ENCODE data around the gene ANTXR1.

Gene ANTXR1

GRCh38 chr2:69036926-69037325 lies 23.9 kb downstream of the ANTXR1 start:
- no peak for DNase-seq

- DNase-seq, result no peak
These were observed 28.2 kb downstream of the ANTXR1 start for GRCh38 chr2:69041214-69041613.

GRCh38 chr2:69043736-69044400 lies 30.9 kb downstream of the ANTXR1 start:
- DNase-seq, result no peak

- DNase-seq, result no peak
These were observed 33.3 kb downstream of the ANTXR1 start for GRCh38 chr2:69046221-69046662.

GRCh38 chr2:69047625-69048145 lies 34.7 kb downstream of the ANTXR1 start:
- no peak for DNase-seq

GRCh38 chr2:69050802-69051201 lies 37.8 kb downstream of the ANTXR1 start:
- DNase-seq, result no peak

GRCh38 chr2:69053416-69053965 lies 40.5 kb downstream of the ANTXR1 start:
- no peak for DNase-seq

GRCh38 chr2:69054431-69054830 lies 41.5 kb downstream of the ANTXR1 start:
- DNase-seq, result no peak

- DNase-seq, result no peak
These were observed 42.9 kb downstream of the ANTXR1 start for GRCh38 chr2:69055688-69056470.

- no peak for DNase-seq
These were observed 44.7 kb downstream of the ANTXR1 start for GRCh38 chr2:69057660-69058059.

- no peak for DNase-seq
These were observed 46.8 kb downstream of the ANTXR1 start for GRCh38 chr2:69059731-69060290.

GRCh38 chr2:69060938-69061501 lies 48.0 kb downstream of the ANTXR1 start:
- no peak for DNase-seq

- DNase-seq, result no peak
These were observed 48.5 kb downstream of the ANTXR1 start for GRCh38 chr2:69061525-69061924.

GRCh38 chr2:69062307-69062962 lies 49.5 kb downstream of the ANTXR1 start:
- DNase-seq, result no peak

GRCh38 chr2:69065735-69066336 lies 52.9 kb downstream of the ANTXR1 start:
- no peak for DNase-seq

GRCh38 chr2:69067026-69067630 lies 54.1 kb downstream of the ANTXR1 start:
- DNase-seq, result no peak

GRCh38 chr2:69067866-69068265 lies 54.9 kb downstream of the ANTXR1 start:
- DNase-seq, result no peak

GRCh38 chr2:69070969-69071368 lies 58.0 kb downstream of the ANTXR1 start:
- DNase-seq, result no peak

GRCh38 chr2:69073928-69074570 lies 61.1 kb downstream of the ANTXR1 start:
- no peak for DNase-seq

GRCh38 chr2:69074918-69075317 lies 61.9 kb downstream of the ANTXR1 start:
- no peak for DNase-seq

GRCh38 chr2:69075486-69075885 lies 62.5 kb downstream of the ANTXR1 start:
- no peak for DNase-seq

Measured in NCI-H2081 treated with DMSO at 0.1 percent for 48 hours (cell line).